ENCODE data around the gene GAGE12H. TPM values are rescaled to one million over a fixed set of nuclear protein-coding genes. Genes with fewer than 3 reads are reported as not detected.
"Not testable (repeated sequence)": the region's sequence is repeated elsewhere in the genome, so short reads cannot be mapped to it uniquely, and the experiment has no call there.

The GAGE12H gene, protein sequence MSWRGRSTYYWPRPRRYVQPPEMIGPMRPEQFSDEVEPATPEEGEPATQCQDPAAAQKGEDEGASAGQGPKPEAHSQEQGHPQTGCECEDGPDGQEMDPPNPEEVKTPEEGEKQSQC
- polyA plus RNA-seq = not detected

- not testable (repeated sequence) for H3K4me1 ChIP-seq (ENCODE audit: control insufficient read depth in 2 of 2, insufficient read depth in 2 of 2, low read length in 1 of 2); H3K27me3 ChIP-seq (ENCODE audit: control insufficient read depth in 1 of 2, insufficient read depth in 2 of 2, low read length in 2 of 2); H3K27ac ChIP-seq (ENCODE audit: low read depth in 2 of 2, low read length in 1 of 2); H3K36me3 ChIP-seq (ENCODE audit: control insufficient read depth in 2 of 2, insufficient read depth in 2 of 2, low read length in 1 of 2); H3K9me3 ChIP-seq (ENCODE audit: control insufficient read depth in 2 of 2, insufficient read depth in 1 of 2, low read depth in 1 of 2, low read length in 1 of 2); H3K4me3 ChIP-seq (ENCODE audit: low read depth in 1 of 2, low read length in 2 of 2)
- WGBS, 2 donors = no CpG with 5 or more reads among the region's 16 CpGs
Observed at GRCh38 chrX:49579649-49580048, at the start of gene GAGE12H. Gene GAGE12H (plus strand): TSS chrX:49579949. CDS start chrX:49581104, 1,155 bp downstream.

DNA sequence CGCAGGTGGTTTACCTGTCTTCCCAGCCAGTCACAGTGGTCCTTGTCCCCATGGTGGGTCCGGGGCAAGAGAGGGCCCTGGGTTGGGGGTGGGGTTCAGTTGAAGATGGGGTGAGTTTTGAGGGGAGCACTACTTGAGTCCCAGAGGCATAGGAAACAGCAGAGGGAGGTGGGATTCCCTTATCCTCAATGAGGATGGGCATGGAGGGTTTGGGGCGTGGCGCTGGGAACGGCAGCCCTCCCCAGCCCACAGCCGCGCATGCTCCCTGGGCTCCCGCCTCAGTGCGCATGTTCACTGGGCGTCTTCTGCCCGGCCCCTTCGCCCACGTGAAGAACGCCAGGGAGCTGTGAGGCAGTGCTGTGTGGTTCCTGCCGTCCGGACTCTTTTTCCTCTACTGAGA, 47.9 kb upstream of the GAGE12H start, which contains the start of gene GAGE12C:
Gene GAGE12C, plus strand, starts transcription at position 301 of the 400 bp plus-strand sequence. CDS start 1,155 bp downstream, outside the sequence.
- WGBS, 2 donors = no CpG with 5 or more reads among the region's 16 CpGs
- H3K4me1 ChIP-seq (ENCODE audit: control insufficient read depth in 2 of 2, insufficient read depth in 2 of 2, low read length in 1 of 2) = not testable (repeated sequence)

GRCh38 chrX:49541433-49541832, 38.3 kb upstream of the GAGE12H start, which contains the start of gene GAGE12D:
Gene GAGE12D (plus strand): TSS chrX:49541733. CDS start chrX:49542888, 1,155 bp downstream.
- H3K4me1 ChIP-seq (ENCODE audit: control insufficient read depth in 2 of 2, insufficient read depth in 2 of 2, low read length in 1 of 2); H3K36me3 ChIP-seq (ENCODE audit: control insufficient read depth in 2 of 2, insufficient read depth in 2 of 2, low read length in 1 of 2); H3K27me3 ChIP-seq (ENCODE audit: control insufficient read depth in 1 of 2, insufficient read depth in 2 of 2, low read length in 2 of 2); H3K9me3 ChIP-seq (ENCODE audit: control insufficient read depth in 2 of 2, insufficient read depth in 1 of 2, low read depth in 1 of 2, low read length in 1 of 2); H3K27ac ChIP-seq (ENCODE audit: low read depth in 2 of 2, low read length in 1 of 2); H3K4me3 ChIP-seq (ENCODE audit: low read depth in 1 of 2, low read length in 2 of 2): not testable (repeated sequence)
- no CpG with 5 or more reads among the region's 16 CpGs for WGBS, 2 donors

More for the DNA sequence above, 47.9 kb upstream of the GAGE12H start, which contains the start of gene GAGE12C:
- H3K4me3 ChIP-seq (ENCODE audit: low read depth in 1 of 2, low read length in 2 of 2); H3K9me3 ChIP-seq (ENCODE audit: control insufficient read depth in 2 of 2, insufficient read depth in 1 of 2, low read depth in 1 of 2, low read length in 1 of 2); H3K27me3 ChIP-seq (ENCODE audit: control insufficient read depth in 1 of 2, insufficient read depth in 2 of 2, low read length in 2 of 2); H3K36me3 ChIP-seq (ENCODE audit: control insufficient read depth in 2 of 2, insufficient read depth in 2 of 2, low read length in 1 of 2); H3K27ac ChIP-seq (ENCODE audit: low read depth in 2 of 2, low read length in 1 of 2): not testable (repeated sequence)

DNA sequence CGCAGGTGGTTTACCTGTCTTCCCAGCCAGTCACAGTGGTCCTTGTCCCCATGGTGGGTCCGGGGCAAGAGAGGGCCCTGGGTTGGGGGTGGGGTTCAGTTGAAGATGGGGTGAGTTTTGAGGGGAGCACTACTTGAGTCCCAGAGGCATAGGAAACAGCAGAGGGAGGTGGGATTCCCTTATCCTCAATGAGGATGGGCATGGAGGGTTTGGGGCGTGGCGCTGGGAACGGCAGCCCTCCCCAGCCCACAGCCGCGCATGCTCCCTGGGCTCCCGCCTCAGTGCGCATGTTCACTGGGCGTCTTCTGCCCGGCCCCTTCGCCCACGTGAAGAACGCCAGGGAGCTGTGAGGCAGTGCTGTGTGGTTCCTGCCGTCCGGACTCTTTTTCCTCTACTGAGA, 28.8 kb upstream of the GAGE12H start, which contains the start of gene GAGE12E:
Gene GAGE12E, plus strand, starts transcription at position 301 of the 400 bp plus-strand sequence. CDS start 1,155 bp downstream, outside the sequence.
- WGBS, 2 donors = no CpG with 5 or more reads among the region's 16 CpGs
- H3K27me3 ChIP-seq (ENCODE audit: control insufficient read depth in 1 of 2, insufficient read depth in 2 of 2, low read length in 2 of 2); H3K4me1 ChIP-seq (ENCODE audit: control insufficient read depth in 2 of 2, insufficient read depth in 2 of 2, low read length in 1 of 2): not testable (repeated sequence)

GRCh38 chrX:49560542-49560941, 19.2 kb upstream of the GAGE12H start, which contains the start of gene GAGE12F:
Gene GAGE12F (plus strand): TSS chrX:49560842. CDS start chrX:49561997, 1,155 bp downstream.
- H3K4me1 ChIP-seq (ENCODE audit: control insufficient read depth in 2 of 2, insufficient read depth in 2 of 2, low read length in 1 of 2); H3K4me3 ChIP-seq (ENCODE audit: low read depth in 1 of 2, low read length in 2 of 2); H3K36me3 ChIP-seq (ENCODE audit: control insufficient read depth in 2 of 2, insufficient read depth in 2 of 2, low read length in 1 of 2); H3K9me3 ChIP-seq (ENCODE audit: control insufficient read depth in 2 of 2, insufficient read depth in 1 of 2, low read depth in 1 of 2, low read length in 1 of 2); H3K27me3 ChIP-seq (ENCODE audit: control insufficient read depth in 1 of 2, insufficient read depth in 2 of 2, low read length in 2 of 2); H3K27ac ChIP-seq (ENCODE audit: low read depth in 2 of 2, low read length in 1 of 2): not testable (repeated sequence)
- no CpG with 5 or more reads among the region's 16 CpGs for WGBS, 2 donors

More for the DNA sequence above, 28.8 kb upstream of the GAGE12H start, which contains the start of gene GAGE12E:
- H3K27ac ChIP-seq (ENCODE audit: low read depth in 2 of 2, low read length in 1 of 2); H3K4me3 ChIP-seq (ENCODE audit: low read depth in 1 of 2, low read length in 2 of 2); H3K9me3 ChIP-seq (ENCODE audit: control insufficient read depth in 2 of 2, insufficient read depth in 1 of 2, low read depth in 1 of 2, low read length in 1 of 2); H3K36me3 ChIP-seq (ENCODE audit: control insufficient read depth in 2 of 2, insufficient read depth in 2 of 2, low read length in 1 of 2): not testable (repeated sequence)

DNA sequence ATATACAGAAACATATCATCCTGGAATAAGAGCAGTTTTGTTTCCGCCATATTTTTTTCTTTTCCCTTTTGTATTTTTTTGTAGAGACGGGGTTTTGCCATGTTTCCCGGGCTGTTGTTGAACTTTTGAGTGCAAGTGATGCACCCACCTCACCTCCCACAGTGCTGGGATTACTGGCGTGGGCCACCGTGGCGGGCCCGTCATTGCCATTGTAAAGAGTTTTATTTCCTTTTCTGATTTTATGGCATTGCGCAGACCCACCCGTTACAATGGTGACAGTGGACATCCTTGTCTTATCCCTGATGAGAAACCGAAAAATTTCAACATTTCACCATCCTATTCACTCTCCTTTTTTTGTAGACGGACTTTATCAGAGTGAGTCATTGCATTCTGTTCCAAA, 11.0 kb upstream of the GAGE12H start:
- not testable (repeated sequence) for H3K27ac ChIP-seq (ENCODE audit: low read depth in 2 of 2, low read length in 1 of 2); H3K4me1 ChIP-seq (ENCODE audit: control insufficient read depth in 2 of 2, insufficient read depth in 2 of 2, low read length in 1 of 2); H3K36me3 ChIP-seq (ENCODE audit: control insufficient read depth in 2 of 2, insufficient read depth in 2 of 2, low read length in 1 of 2); H3K9me3 ChIP-seq (ENCODE audit: control insufficient read depth in 2 of 2, insufficient read depth in 1 of 2, low read depth in 1 of 2, low read length in 1 of 2); H3K27me3 ChIP-seq (ENCODE audit: control insufficient read depth in 1 of 2, insufficient read depth in 2 of 2, low read length in 2 of 2); H3K4me3 ChIP-seq (ENCODE audit: low read depth in 1 of 2, low read length in 2 of 2)
- no CpG with 5 or more reads among the region's 11 CpGs for WGBS, 2 donors

- H3K9me3 ChIP-seq (ENCODE audit: control insufficient read depth in 2 of 2, insufficient read depth in 1 of 2, low read depth in 1 of 2, low read length in 1 of 2); H3K4me1 ChIP-seq (ENCODE audit: control insufficient read depth in 2 of 2, insufficient read depth in 2 of 2, low read length in 1 of 2); H3K27me3 ChIP-seq (ENCODE audit: control insufficient read depth in 1 of 2, insufficient read depth in 2 of 2, low read length in 2 of 2); H3K27ac ChIP-seq (ENCODE audit: low read depth in 2 of 2, low read length in 1 of 2); H3K36me3 ChIP-seq (ENCODE audit: control insufficient read depth in 2 of 2, insufficient read depth in 2 of 2, low read length in 1 of 2); H3K4me3 ChIP-seq (ENCODE audit: low read depth in 1 of 2, low read length in 2 of 2): not testable (repeated sequence)
- WGBS, 2 donors = no CpG with 5 or more reads among the region's 13 CpGs
Observed at GRCh38 chrX:49569152-49569551, 10.6 kb upstream of the GAGE12H start.

DNA sequence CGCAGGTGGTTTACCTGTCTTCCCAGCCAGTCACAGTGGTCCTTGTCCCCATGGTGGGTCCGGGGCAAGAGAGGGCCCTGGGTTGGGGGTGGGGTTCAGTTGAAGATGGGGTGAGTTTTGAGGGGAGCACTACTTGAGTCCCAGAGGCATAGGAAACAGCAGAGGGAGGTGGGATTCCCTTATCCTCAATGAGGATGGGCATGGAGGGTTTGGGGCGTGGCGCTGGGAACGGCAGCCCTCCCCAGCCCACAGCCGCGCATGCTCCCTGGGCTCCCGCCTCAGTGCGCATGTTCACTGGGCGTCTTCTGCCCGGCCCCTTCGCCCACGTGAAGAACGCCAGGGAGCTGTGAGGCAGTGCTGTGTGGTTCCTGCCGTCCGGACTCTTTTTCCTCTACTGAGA, 9.6 kb upstream of the GAGE12H start, which contains the start of gene GAGE12G:
Gene GAGE12G, plus strand, starts transcription at position 301 of the 400 bp plus-strand sequence. CDS start 1,155 bp downstream, outside the sequence.
- not testable (repeated sequence) for H3K36me3 ChIP-seq (ENCODE audit: control insufficient read depth in 2 of 2, insufficient read depth in 2 of 2, low read length in 1 of 2); H3K27me3 ChIP-seq (ENCODE audit: control insufficient read depth in 1 of 2, insufficient read depth in 2 of 2, low read length in 2 of 2); H3K4me3 ChIP-seq (ENCODE audit: low read depth in 1 of 2, low read length in 2 of 2); H3K9me3 ChIP-seq (ENCODE audit: control insufficient read depth in 2 of 2, insufficient read depth in 1 of 2, low read depth in 1 of 2, low read length in 1 of 2); H3K27ac ChIP-seq (ENCODE audit: low read depth in 2 of 2, low read length in 1 of 2); H3K4me1 ChIP-seq (ENCODE audit: control insufficient read depth in 2 of 2, insufficient read depth in 2 of 2, low read length in 1 of 2)
- no CpG with 5 or more reads among the region's 16 CpGs for WGBS, 2 donors

GRCh38 chrX:49589196-49589595, 9.4 kb downstream of the GAGE12H start, which contains the start of gene GAGE2A:
Gene GAGE2A (plus strand): TSS chrX:49589496. CDS start chrX:49590651, 1,155 bp downstream.
- H3K27ac ChIP-seq (ENCODE audit: low read depth in 2 of 2, low read length in 1 of 2) = not testable (repeated sequence)
- no CpG with 5 or more reads among the region's 16 CpGs for WGBS, 2 donors

More at GRCh38 chrX:49589196-49589595, 9.4 kb downstream of the GAGE12H start, which contains the start of gene GAGE2A:
- H3K27me3 ChIP-seq (ENCODE audit: control insufficient read depth in 1 of 2, insufficient read depth in 2 of 2, low read length in 2 of 2); H3K4me1 ChIP-seq (ENCODE audit: control insufficient read depth in 2 of 2, insufficient read depth in 2 of 2, low read length in 1 of 2); H3K4me3 ChIP-seq (ENCODE audit: low read depth in 1 of 2, low read length in 2 of 2); H3K36me3 ChIP-seq (ENCODE audit: control insufficient read depth in 2 of 2, insufficient read depth in 2 of 2, low read length in 1 of 2); H3K9me3 ChIP-seq (ENCODE audit: control insufficient read depth in 2 of 2, insufficient read depth in 1 of 2, low read depth in 1 of 2, low read length in 1 of 2): not testable (repeated sequence)

Measured in esophagus (tissue), 2 donors.